ENCODE data around the gene TMEM109. TPM values are rescaled to one million over a fixed set of nuclear protein-coding genes. Genes with fewer than 3 reads are reported as not detected.

Gene TMEM109
- total and polyA plus RNA-seq, 2 of the 13 experiments (the other 11 are each of a cell fraction or from before 2014, with no cell fraction given): 7.7 to 18.0 TPM

GRCh38 chr11:60900673-60901404 lies 13.1 kb upstream of the TMEM109 start (continued):
- TF ChIP-seq HDAC1 (CRISPR knock-in tag; IDR thresholded peaks at IDR 0.05) (no peak), SP140L (CRISPR knock-in tag; IDR thresholded peaks at IDR 0.05; ENCODE audit: borderline replicate concordance) (no peak), ARID2 (CRISPR knock-in tag; IDR thresholded peaks at IDR 0.05; ENCODE audit: borderline replicate concordance) (no peak), XBP1 (CRISPR knock-in tag; IDR thresholded peaks at IDR 0.05) (no peak), AHDC1 (CRISPR knock-in tag; IDR thresholded peaks at IDR 0.05; ENCODE audit: borderline replicate concordance) (no peak), HBP1 (CRISPR knock-in tag; IDR thresholded peaks at IDR 0.05; ENCODE audit: low read depth) (no peak), ARID5B (CRISPR knock-in tag; IDR thresholded peaks at IDR 0.05) (no peak), ZBTB3 (CRISPR knock-in tag; IDR thresholded peaks at IDR 0.05; ENCODE audit: borderline replicate concordance, low read depth) (no peak), ZNF792 (CRISPR knock-in tag; IDR thresholded peaks at IDR 0.05) (no peak), MXD1 (CRISPR knock-in tag; IDR thresholded peaks at IDR 0.05) (no peak), NR2F2 (IDR thresholded peaks at IDR 0.05; ENCODE audit: borderline replicate concordance, low read depth) (no peak)
